HG02884 (cell line): ENCODE measurements around the gene RCOR1.
"Not testable (repeated sequence)": the region's sequence is repeated elsewhere in the genome, so short reads cannot be mapped to it uniquely, and the experiment has no call there.

ENCODE experiments used
- ATAC-seq: cut with Tn5 transposase; IDR thresholded peaks from one replicate; pipeline ENCODE4 v1.9.1; 2021; ENCODE audit warnings: mild to moderate bottlenecking, moderate library complexity; ENCODE audit not compliant: unreplicated experiment

Gene RCOR1

DNA sequence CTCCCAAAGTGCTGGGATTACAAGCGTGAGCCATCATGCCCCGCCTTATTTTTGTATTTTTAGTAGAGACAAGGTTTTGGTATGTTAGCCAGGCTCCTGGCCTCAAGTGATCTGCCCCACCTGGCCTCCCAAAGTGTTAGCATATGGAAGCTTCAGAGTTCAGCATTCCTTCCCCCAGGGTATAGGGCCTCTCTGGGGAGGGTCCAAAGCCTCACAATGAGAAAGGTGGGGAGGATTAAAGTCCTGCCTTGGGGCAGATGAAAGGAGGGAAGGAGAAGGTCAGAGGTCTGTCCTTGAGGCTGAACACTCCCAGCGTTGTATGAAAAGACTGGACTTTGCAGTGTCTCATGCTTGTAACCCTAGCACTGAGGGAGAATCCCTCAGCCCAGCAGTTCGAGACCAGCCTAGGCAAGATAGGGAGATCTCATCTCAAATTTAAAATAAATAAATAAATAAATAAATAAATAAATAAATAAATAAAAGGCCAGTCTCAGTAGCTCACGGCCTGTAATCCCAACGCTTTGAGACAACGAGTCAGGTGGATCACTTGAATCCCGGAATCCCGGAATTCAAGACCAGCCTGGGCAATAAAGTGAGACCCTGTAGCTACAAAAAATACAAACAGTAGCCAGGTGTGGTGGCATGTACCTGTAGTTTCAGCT, 22.0 kb upstream of the RCOR1 start:
- ATAC-seq = no peak

DNA sequence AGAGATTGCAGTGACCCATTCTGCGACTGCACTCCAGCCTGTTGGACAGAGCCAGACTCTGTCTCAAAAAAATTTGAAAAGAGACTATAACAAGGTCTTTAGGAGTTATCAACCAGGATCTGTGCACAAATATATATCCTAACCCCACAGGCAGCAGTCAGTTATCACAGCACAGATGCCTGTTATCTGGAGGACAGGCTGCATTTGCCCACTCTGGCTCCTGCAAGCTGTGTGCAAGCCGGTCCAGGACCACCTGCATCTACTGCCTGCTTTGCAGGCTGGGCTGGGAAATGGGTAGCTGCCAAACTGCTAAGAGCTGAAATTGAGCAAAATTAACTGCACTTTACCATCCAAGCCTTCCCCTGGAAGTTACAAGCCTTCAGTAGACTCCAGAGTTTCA, 21.4 kb upstream of the RCOR1 start:
- ATAC-seq = no peak

DNA sequence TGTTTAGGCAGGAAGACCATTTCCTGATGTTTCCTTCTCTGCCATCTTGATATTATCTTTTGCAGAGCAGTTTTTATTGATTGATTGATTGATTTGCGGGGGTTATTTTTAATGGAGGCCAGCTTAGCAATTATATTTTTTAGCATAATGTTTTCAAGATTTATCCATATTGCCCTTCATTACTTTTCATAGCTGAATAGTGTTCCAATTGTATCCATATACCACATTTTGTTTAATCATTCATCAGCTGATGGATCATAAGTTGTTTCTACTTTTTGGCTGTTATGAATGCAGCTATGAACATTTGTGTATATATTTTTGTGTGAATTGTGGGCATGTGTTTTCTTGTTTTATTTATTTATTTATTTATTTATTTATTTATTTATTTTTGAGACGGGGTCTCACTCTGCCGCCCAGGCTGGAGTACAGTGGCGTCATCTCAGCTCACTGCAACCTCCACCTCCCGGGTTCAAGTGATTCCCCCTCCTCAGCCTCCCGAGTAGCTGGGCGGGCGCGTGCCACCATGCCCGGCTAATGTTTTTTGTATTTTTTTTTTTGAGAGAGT, 20.9 kb upstream of the RCOR1 start:
- ATAC-seq = no peak

DNA sequence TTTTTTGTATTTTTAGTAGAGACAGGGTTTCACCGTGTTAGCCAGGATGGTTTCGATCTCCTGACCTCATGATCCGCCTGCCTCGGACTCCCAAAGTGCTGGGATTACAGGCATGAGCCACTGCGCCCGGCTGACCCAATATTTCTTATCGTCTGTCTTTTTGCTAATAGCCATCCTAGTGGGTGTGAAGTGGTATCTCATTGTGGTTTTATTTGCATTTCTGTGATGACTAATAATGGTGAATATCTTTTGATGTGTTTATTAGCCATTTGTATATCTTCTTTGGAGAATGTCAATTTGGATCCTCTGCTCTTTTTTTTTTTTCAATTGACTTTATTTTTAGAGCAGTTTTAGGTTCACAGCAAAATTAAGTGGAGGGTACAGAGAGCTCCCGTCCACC, 19.3 kb upstream of the RCOR1 start:
- ATAC-seq = not testable (repeated sequence)

DNA sequence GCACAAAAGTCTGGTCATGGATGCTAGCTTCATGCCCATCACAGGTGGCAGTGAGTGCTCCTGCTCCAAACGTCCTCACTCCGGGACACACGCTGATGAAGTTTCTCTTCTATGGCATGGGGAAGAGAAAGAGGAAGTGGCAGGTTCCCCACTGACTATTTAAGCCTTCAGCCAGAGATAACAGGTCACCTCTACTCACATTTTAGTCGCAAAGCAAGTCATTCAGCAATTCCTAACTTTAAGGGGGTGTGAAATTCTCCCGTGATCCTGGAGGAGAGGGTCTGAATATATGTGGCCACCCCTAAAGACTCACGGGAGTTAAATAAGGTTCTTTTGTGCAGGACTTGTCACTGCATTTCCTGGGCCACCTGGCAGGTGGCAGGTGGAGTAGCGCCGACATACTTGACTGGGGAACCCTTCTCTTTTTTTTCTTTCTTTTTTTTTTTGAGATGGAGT, 18.8 kb upstream of the RCOR1 start:
- ATAC-seq = no peak

DNA sequence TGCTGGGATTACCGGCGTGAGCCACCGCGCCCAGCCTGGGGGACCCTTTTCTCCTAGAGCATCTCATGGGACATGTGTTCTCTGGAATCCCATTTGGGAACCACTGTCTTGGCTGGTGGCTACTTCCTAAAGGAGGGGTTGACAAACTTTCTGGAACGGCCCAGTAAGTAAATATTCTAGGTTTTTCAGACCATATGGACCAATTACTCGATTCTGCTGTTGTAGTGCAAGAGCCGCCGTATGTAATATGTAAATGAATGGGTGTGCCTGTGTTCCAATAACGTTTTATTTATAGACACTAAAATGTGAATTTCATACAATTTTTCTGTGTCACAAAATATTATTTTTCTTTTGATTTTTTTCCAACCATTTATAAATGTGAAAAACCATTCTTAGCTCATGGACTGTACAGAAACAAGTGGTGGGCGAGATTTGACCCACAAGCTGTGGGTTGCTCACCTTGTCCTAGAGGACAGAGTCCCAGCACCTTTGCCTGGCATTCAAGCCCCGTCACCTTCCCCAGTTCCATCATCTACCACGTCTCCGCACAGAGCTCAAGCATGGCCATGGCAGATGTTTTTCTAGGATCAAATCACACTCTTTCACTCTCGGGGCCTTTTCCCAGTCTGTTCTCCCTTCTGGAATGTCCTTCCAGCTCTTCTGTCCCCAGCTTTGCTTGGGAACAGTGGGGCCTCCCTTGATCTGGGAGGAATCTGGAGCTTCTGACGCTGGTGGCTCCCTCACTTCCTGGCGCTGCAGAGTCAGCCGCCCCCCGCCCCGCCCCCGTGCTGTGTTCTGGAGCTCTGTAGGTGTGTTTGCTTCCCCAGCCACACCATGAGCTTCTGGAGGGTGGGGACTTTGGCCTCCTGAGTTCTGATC, 17.9 kb upstream of the RCOR1 start:
- ATAC-seq = no peak

DNA sequence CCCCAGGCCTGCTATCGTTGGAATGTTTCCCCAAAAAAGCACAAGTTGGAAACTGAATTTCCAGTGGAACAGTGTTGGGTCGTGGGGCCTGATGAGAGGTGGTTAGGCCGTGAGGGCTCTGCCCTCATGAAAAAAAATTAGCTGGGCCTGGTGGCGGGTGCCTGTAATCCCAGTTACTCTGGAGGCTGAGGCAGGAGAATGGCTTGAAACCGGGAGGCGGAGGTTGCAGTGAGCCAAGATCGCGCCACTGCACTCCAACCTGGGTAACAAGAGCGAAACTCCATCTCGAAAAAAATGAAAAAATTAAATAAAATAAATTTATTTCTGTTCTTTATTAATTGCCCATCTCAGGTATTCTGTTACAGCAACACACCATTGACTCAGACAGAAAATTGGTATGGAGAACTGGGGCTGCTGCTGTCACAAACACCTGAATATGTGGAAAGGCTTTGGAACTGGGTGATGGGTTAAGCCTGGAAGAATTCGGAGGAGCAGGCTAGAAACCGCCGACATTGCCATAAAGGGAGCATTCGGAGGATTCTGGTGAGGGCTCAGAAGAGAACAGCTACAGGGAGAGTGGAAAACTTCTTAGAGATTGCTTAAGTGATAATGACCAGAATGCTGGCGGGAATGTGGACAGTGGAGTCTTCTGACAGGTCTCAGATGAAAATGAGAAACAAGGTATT, 17.1 kb upstream of the RCOR1 start:
- ATAC-seq = no peak

DNA sequence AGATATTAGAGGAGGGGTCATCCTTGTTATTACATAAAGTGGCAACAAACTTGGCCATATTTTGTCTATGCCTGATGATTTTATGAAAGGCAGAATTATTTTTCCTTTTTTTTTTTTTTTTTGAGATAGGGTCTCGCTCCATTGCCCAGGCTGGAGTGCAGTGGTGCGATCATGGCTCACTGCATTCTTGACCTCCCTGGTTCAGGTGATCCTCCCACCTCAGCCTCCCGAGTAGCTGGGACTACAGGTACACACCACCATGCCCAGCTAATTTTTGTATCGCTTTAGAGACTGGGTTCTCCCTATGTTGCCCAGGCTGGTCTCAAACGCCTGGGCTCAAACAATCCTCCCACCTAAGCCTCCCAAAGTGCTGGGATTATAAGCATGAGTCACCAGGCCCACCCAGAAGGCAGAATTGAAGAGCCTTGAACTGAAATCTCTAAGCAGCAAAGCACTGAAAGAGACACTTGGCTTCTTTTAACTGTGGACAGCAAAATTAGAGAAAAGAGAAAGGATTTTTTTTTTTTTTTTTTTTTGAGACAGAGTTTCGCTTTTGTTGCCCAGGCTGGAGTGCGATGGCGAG, 16.5 kb upstream of the RCOR1 start:
- not testable (repeated sequence) for ATAC-seq

DNA sequence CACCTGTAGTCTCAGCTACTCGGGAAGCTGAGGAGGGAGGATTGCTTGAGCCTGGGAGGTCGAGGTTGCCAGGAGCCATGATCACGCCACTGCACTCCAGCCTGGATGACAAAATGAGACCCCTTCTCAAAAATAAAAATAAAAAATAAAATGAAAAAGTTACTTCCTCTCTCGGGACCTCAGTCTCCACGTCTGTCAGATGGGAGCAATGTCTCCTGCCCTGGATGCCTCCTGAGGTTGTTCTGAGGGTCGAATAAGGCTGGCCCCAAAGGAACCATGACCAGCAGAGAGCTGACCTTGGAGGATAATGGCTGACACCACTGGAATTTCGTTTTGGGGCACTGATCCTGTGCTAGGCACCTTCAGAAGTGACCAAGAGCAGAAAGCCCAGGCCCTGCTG, 13.6 kb upstream of the RCOR1 start:
- no peak for ATAC-seq

DNA sequence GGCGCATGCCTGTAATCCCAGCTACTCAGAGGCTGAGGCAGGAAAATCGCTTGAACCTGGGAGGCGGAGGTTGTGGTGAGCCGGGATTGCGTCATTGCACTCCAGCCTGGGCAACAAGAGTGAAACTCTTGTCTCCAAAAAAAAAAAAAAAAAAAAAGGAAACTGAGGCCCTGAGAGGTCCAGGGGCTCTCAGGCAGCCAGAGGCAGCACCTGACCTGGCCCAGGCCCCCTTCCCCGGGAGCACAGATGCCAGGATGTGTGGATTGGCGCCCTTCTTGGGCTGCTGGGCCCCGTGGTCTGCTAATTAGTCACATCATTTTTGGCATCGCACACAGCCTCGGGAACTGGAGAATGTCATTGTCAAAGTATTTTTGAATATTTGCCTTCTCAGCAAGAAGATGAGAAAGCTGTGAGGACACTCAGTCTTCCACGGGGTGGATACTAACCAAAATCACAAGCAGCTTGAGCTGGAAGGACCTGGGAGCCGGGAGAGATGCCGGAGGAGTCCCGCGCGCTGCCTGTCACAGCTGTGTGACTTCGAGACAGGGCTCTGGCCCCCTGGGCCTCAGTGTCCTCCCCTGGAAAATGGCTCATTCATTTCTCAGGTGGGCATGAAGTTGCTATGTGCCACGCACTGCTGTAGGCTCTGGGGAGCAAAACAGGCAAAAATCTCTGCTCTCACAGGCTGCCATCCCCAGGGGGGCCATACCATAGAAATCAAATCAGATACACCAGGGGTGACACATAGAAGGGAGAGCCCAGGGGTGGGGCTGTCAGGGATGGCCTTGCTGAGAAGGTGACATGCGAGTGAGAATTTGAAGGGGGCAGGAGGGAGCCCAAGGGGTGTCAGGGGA, 12.5 kb upstream of the RCOR1 start:
- ATAC-seq = no peak

DNA sequence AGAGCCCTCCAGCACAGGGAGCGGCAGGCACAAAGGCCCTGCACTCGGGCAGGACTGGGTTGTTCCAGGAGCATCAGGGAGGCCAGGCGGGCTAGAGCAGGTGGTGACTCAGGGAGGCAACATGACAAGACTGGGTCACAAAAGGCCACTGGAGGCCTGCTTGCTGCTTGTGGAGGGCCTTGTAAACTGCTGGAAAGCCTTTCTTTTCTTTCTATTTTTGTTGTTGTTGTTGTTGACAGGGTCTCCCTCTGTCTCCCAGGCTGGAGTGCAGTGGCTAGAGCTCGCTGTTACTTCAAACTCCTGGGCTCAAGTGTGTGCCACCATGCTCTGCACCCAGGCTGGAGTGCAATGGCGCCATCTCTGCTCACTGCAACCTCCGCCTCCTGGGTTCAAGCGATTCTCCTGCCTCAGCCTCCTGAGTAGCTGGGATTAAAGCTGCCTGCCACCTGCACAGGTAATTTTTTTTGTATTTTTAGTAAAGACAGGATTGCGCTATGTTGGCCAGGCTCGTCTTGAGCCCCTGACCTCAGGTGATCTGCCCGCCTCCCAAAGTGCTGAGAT, 11.8 kb upstream of the RCOR1 start:
- no peak for ATAC-seq

DNA sequence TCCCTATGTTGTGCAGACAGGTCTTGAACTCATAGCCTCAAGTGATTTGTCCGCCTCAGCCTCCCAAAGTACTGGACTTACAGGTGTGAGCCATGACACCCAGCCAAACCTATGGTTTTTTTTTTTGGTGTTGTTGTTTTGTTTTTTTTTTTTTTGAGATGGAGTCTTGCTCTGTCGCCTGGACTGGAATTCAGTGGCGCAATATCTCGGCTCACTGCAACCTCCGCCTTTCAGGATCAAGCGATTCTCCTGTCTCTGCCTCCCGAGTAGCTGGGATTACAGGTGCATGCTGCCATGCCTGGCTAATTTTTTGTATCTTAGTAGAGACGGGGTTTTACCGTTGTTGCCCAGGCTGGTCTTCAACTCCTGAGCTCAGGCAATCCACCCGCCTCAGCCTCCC, 11.3 kb upstream of the RCOR1 start:
- ATAC-seq = no peak

DNA sequence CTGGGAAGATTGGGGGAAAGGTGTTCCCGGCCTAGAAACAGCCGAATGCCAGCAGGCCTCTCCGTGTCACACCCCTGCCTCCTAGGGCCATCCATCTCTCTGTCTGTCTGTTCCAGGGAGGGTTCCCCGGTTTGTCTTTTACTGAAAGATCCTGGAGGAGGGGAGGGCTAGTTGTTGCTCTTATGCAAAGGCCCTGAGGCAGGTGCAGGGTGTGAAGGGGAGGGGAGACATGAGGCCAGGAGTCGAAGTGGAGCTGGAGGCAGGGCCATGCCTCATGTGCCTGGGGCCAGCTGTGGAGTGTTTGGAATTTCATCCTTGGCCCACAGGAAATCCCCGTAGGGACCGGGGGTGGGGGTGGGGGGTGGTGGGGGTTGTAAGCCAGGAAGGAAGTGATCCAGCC, 8.7 kb upstream of the RCOR1 start:
- ATAC-seq = no peak

DNA sequence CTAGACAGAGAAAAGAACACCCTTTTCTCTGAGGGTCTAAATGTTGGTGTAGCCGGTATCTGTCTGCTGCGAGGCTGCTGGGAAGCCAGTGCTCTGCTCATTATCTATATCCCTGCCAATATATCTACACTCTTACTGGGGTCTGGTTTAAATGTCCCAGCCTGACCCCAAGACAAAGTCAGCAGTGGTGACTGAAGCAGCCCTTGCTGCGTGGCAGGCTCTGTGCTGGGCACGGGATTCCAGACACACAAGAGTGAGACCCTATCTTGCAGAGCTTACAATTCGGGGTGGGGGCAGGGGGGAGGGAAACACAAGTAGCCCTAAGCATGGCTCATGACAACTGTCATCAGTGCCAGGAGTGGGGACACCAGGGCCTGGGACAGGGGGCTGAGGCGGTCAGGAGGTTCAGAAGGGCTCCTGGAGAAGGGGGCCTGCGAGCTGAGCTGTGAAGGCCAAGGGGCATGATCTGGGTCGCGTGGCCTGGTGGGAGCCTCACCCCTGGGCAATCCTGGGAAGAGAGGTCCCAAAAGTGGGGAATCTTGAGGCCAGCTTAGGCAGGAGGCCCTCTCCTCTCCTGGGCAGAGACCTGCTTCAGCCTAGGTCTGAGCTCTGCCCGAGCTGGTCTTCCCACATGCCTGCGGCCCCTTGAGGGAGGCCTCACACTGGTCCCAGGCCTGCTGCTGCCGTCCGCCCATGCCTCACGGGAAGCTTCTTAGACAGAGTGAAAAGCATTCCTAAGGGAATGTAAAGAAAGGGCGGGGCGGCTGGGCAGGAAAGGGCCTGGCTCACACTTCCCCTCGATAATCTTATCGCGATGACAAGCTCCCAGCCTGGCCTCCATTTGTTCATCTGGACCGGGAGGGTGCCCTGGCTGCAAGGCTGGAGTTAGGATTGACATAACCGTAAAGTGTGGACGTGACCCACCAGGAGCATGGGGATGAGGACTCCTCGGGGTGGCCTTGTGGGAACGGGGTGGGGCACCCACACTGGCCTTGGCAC, 7.3 kb upstream of the RCOR1 start:
- ATAC-seq = no peak

DNA sequence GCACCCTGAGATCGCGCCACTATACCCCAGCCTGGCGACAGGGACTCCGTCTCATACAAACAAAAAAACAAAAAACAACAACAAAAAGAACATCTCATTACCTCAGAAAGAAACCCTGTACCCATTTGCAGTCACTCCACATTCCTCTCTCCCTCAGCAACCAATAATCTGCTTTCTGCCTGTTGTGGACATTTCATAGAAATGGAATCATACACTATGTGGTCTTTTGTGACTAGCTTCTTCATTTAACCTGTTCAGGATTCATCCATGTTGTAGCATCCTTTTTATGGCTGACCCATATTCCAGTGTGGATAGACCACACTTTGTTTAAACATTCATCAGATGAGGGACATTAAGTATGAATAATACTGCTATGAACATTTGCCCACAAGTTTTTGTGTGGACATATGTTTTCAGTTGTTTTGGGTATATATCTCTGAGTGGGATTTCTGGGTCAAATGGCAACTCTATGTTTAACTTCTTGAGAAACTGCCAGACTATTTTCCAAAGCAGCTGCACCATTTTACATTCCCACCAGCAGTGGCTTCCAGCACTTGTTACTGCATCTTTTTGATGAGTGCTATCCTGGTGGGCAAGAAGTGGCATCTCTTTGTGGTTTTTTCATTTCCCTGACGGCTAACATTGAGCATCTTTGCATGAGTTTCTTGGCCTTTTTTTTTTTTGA, 5.9 kb upstream of the RCOR1 start:
- ATAC-seq = no peak

DNA sequence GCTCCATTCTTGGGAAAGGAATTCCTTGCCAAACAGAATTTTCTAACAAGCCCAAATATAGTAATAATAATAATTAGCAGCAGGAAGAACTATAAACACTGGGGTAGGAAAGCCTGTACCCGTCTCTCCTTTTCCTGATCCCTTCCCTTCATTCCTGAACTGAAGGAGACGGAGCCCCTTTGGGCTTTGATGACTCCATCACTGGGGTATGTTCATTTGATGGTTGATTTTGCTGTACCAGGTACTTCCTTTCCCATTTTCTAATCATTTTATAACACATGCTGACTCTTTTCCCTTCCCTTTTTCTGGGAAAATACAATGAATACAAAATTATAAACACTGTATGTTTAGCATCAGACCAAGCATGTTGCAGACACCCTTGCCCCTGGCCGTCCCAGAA, 3.6 kb upstream of the RCOR1 start:
- ATAC-seq = no peak

DNA sequence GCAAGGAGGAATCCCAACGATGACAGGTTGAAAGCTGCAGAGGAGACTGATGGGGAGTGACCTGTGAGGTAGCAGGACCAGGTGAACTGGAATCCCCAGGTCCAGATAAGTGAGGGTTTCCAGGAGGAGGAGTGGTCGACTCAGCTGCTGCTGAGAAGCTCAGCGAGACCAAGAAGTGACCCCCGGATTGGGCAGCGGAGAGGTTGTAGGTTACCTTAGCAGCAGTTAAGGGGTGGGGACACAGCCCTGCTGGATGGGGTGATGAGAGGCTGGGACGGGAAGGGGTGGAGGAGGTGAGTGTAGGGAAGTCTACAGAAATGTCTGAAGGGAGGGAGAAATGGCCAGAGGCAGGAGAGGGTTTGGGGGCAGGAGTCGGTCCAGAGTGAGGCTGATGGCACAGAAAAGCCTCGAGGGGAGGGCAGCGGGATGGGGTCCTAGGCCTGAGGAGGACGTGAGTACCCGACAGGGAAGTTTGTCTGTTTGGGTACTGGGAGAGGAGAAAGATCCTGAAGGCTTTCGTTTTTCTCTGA, 2.6 kb upstream of the RCOR1 start:
- no peak for ATAC-seq

DNA sequence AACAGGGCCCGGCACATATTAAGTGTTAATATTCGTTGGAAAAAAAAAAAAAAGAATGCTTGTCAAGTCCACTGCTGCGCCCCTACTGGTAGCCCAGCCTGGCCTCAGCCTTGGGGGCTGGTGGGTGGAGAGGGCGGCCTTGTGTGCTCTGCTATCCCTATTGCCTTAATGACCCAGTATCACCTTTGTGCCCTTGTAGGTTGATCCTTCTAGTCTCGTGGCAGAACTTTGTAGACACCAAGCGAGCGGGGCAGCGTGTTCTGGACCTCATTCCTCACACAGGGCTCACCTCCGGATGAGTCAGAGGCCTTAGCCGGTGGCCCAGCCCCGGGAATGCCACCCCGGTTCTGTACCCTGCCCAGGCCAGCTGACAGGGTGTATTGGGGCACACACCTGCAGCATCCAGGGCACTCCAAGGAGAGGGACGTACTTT, 1.8 kb upstream of the RCOR1 start:
- no peak for ATAC-seq
